OCI-LY7 (cell line): ENCODE data around the gene JAZF1. TPM values are rescaled to one million over a fixed set of nuclear protein-coding genes. Genes with fewer than 3 reads are reported as not detected.

ENCODE experiments used
- BruUV-seq: library from RNA; stranded (reverse); fragments of 400-500 nt; replicated peaks from 2 replicates; lab custom pipeline; 2021; lab: Mats Ljungman, UMichigan
- CTCF ChIA-PET: fragments of 300-600 bp; sonication (Branson Sonifier 250); formaldehyde crosslinking; loops from one replicate; lab custom pipeline; 2022; ENCODE audit warnings: antibody characterized with exemption; ENCODE audit not compliant: unreplicated experiment; lab: Charles Lee
- POLR2A ChIA-PET: fragments of 300-600 bp; sonication (Branson Sonifier 250); formaldehyde crosslinking; loops from one replicate; lab custom pipeline; 2022; ENCODE audit warnings: antibody characterized with exemption; lab: Charles Lee
- DNase-seq: peaks from one replicate; pipeline ENCODE4 v3.0.0-alpha.2; 2015; ENCODE audit warnings: low spot score
- H2AFZ ChIP-seq: fragments of 200-600 bp; sonication (generic), shearing (Covaris generic); 2 replicates; pipeline ENCODE4 v1.6.1; 2014; ENCODE audit warnings: mild to moderate bottlenecking, antibody characterized with exemption, low read length, moderate library complexity
- H3K27ac ChIP-seq: fragments of 200-600 bp; sonication (generic); 2 replicates; pipeline ENCODE4 v1.5.1; 2014; ENCODE audit warnings: mixed run types, low read depth, mild to moderate bottlenecking, moderate library complexity, low read length, inconsistent platforms; ENCODE audit not compliant: poor library complexity, severe bottlenecking
- H3K36me3 ChIP-seq: fragments of 200-600 bp; sonication (generic); 2 replicates; pipeline ENCODE4 v1.6.1; 2014; ENCODE audit warnings: mild to moderate bottlenecking, antibody characterized with exemption, low read length, moderate library complexity, mixed read lengths; ENCODE audit not compliant: insufficient read depth
- H3K4me1 ChIP-seq: fragments of 200-600 bp; sonication (generic); 2 replicates; pipeline ENCODE4 v1.5.1; 2014; ENCODE audit warnings: mild to moderate bottlenecking, low read length; ENCODE audit not compliant: insufficient read depth, poor library complexity, severe bottlenecking
- H3K4me2 ChIP-seq: fragments of 200-600 bp; sonication (generic); 2 replicates; pipeline ENCODE4 v1.6.1; 2014; ENCODE audit warnings: mild to moderate bottlenecking, low read length
- H3K4me3 ChIP-seq: fragments of 200-600 bp; sonication (generic); 2 replicates; pipeline ENCODE4 v1.5.1; 2014; ENCODE audit warnings: mild to moderate bottlenecking, low read depth, low read length; ENCODE audit not compliant: poor library complexity, severe bottlenecking
- H3K79me2 ChIP-seq: fragments of 200-600 bp; sonication (generic); 2 replicates; pipeline ENCODE4 v1.6.1; 2016; ENCODE audit warnings: low read depth, mild to moderate bottlenecking, low read length, moderate library complexity, mixed read lengths; ENCODE audit not compliant: insufficient read depth
- H3K9me2 ChIP-seq: fragments of 200-600 bp; sonication (generic); 2 replicates; pipeline ENCODE4 v1.6.1; 2016; ENCODE audit warnings: mild to moderate bottlenecking, low read length, mixed read lengths; ENCODE audit not compliant: insufficient read depth
- H3K9me3 ChIP-seq: fragments of 200-600 bp; sonication (generic); 2 replicates; pipeline ENCODE4 v1.6.1; 2014; ENCODE audit warnings: mild to moderate bottlenecking, mixed run types, low read length, mixed read lengths
- H4K20me1 ChIP-seq: fragments of 200-600 bp; sonication (generic); 2 replicates; pipeline ENCODE4 v1.6.1; 2014; ENCODE audit warnings: mild to moderate bottlenecking, antibody characterized with exemption, low read length, moderate library complexity, mixed read lengths; ENCODE audit not compliant: insufficient read depth
- EZH2phosphoT487 ChIP-seq: fragments of 200-600 bp; sonication (generic); IDR thresholded peaks from 2 replicates; pipeline ENCODE4 v1.6.1; 2018; ENCODE audit warnings: low read depth, borderline replicate concordance, mild to moderate bottlenecking, mixed run types, antibody characterized with exemption, low read length, moderate library complexity, mixed read lengths
- intact Hi-C: fragments of 100-400 bp; cut with micrococcal nuclease; formaldehyde crosslinking; loops from one replicate; pipeline ENCODE4 v1.10.0; 2022; ENCODE audit not compliant: unreplicated experiment
- total RNA-seq, 2 experiments: library from RNA; depleted of rRNA in 1 of 2; stranded (reverse); fragments of >200 nt in 1 of 2; shearing (Covaris generic) in 1 of 2; gene quantifications; 2 replicates each; pipeline ENCODE4 v1.2.3, GENCODE V29; 2014 to 2022
- TF ChIP-seq, protein P1 (sequence below): fragments of 200-600 bp; sonication (generic); conservative IDR thresholded peaks from 2 replicates; pipeline ENCODE4 v1.5.1; 2014; ENCODE audit warnings: mild to moderate bottlenecking, antibody characterized with exemption, low read length, moderate library complexity, mixed read lengths

The JAZF1 gene
- total RNA-seq, 2 experiments from 2014 or later = 6.3 to 25.0 TPM

DNA sequence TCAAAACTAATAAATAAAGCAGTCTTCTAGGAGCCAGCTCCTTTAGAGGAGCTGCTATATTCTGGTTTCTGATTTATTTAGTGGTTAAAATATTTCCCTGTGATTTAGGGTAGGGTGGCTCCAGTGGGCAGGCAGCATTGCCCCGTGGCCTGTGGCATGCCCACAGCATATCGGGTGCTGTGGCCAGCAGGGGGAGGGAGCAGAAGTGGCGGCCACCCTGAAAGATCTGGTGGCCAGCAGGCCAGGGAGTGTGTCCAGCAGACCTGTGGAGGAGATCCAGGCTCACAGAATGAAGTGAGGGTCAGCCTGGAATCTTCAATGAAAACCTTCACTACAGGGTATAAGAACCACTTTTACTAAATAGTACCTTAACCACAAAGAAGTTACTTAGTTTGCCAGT lies 251.5 kb downstream of the JAZF1 start:
- Histone ChIP-seq H3K36me3 (no peaks in the 10 kb centered on the region), H3K4me3 (no peak overlapping the region), H3K9me3 (no peaks in the 10 kb centered on the region), H2AFZ (no peak overlapping the region), H3K79me2 (no peaks in the 10 kb centered on the region), H4K20me1 (no peaks in the 10 kb centered on the region), H3K4me2 (no peak overlapping the region), H3K27ac (no peak overlapping the region), H3K4me1 (peaks cover 22% of the 10 kb centered on the region), H3K9me2 (no peaks in the 10 kb centered on the region)
- DNase-seq = no peak
- TF ChIP-seq, protein P1, sequence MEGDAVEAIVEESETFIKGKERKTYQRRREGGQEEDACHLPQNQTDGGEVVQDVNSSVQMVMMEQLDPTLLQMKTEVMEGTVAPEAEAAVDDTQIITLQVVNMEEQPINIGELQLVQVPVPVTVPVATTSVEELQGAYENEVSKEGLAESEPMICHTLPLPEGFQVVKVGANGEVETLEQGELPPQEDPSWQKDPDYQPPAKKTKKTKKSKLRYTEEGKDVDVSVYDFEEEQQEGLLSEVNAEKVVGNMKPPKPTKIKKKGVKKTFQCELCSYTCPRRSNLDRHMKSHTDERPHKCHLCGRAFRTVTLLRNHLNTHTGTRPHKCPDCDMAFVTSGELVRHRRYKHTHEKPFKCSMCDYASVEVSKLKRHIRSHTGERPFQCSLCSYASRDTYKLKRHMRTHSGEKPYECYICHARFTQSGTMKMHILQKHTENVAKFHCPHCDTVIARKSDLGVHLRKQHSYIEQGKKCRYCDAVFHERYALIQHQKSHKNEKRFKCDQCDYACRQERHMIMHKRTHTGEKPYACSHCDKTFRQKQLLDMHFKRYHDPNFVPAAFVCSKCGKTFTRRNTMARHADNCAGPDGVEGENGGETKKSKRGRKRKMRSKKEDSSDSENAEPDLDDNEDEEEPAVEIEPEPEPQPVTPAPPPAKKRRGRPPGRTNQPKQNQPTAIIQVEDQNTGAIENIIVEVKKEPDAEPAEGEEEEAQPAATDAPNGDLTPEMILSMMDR = no peak
- no peak for TF ChIP-seq EZH2phosphoT487
- BruUV-seq = no TSS peak
- POLR2A ChIA-PET = interaction anchor here (0.7 to 1.3 kb wide), 2 partner anchors 21 to 193 kb away, joined by 3 read pairs; no protein-coding TSS in a partner anchor
- CTCF ChIA-PET = no interaction called here
- intact Hi-C loops = loop anchor here (10.0 kb wide), 1 partner anchor 166 kb away; no protein-coding TSS in a partner anchor

DNA sequence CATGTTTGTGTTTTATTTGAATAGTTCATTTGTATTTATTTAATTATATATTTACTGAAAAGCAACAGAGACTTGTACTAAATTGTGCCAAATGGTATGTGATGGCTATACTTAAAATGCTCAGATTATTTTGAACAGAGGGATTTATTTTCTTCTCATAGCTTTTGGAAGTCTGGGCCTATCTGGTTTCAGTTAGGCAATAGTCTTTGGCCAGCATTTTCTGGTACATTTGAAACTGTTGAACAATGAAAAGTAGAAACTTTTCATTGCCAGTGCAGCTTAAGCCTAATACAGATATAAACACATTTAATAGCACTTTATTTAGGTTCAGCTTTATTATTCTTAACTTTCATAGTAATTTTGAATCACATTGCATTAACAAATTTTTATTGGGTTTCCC lies 252.6 kb downstream of the JAZF1 start:
- no peaks in the 10 kb centered on the region for H3K79me2 ChIP-seq
- no peaks in the 10 kb centered on the region for H3K9me3 ChIP-seq
- H2AFZ ChIP-seq = no peak overlapping the region
- peaks cover 28% of the 10 kb centered on the region for H3K4me1 ChIP-seq
- TF ChIP-seq EZH2phosphoT487 = no peak
- TF ChIP-seq, protein P1 = no peak
- intact Hi-C loops = loop anchor here (10.0 kb wide), 1 partner anchor 167 kb away; no protein-coding TSS in a partner anchor
- H3K9me2 ChIP-seq = no peaks in the 10 kb centered on the region
- no peak for DNase-seq
- no peaks in the 10 kb centered on the region for H4K20me1 ChIP-seq
- no peak overlapping the region for H3K4me2 ChIP-seq
- no peaks in the 10 kb centered on the region for H3K36me3 ChIP-seq
- no TSS peak for BruUV-seq
- H3K4me3 ChIP-seq = no peak overlapping the region
- H3K27ac ChIP-seq = no peak overlapping the region
- POLR2A ChIA-PET = interaction anchor here (0.8 to 1.3 kb wide), 4 partner anchors 9 to 205 kb away, joined by 3 read pairs; no protein-coding TSS in a partner anchor
- CTCF ChIA-PET = no interaction called here

DNA sequence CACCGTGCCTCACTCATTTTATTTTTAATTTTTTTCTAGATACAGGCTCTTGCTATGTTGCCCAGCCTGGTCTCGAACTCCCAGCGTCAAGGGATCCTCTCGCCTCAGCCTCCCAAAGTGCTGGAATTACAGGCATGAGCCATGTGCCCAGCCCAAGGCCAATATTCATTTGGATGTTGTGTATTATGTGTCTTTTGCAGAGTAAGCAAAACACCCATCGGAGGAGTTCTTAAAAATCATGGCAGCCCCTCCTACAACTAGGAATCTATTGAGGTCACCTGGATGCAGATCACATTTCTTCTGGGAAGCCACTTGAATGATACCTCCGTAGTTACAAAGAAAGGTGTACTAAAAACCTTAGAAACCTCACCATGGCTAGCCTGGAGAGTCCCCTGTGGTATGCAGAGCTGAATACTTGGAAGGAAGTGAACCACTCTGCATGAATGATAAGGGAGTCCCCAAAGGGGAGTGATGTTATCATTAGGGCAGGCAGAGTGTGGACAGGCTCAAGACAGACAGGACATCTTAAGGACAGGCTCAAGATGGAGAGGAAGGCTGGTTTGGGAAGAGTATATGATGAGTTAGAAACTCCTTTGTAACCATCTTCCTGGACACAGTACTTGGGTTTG lies 254.9 kb downstream of the JAZF1 start:
- Histone ChIP-seq H3K27ac (no peak overlapping the region), H3K4me3 (no peak overlapping the region), H4K20me1 (no peaks in the 10 kb centered on the region), H3K4me1 (peaks cover 50% of the 10 kb centered on the region), H3K36me3 (no peaks in the 10 kb centered on the region), H2AFZ (no peak overlapping the region), H3K79me2 (peaks cover 14% of the 10 kb centered on the region; the same call in 1 of the 2 replicates), H3K9me3 (no peaks in the 10 kb centered on the region), H3K4me2 (no peak overlapping the region), H3K9me2 (no peaks in the 10 kb centered on the region)
- intact Hi-C loops = loop anchor here (10.0 kb wide), 1 partner anchor 169 kb away; no protein-coding TSS in a partner anchor
- CTCF ChIA-PET = no interaction called here
- no peak for DNase-seq
- no peak for TF ChIP-seq EZH2phosphoT487
- TF ChIP-seq, protein P1 = no peak
- BruUV-seq = no TSS peak
- POLR2A ChIA-PET = interaction anchor here (0.5 kb wide), 1 partner anchor 264 kb away, joined by 3 read pairs; no protein-coding TSS in a partner anchor
